ENCODE results near the gene WDPCP.
"Not testable (repeated sequence)": the region's sequence is repeated elsewhere in the genome, so short reads cannot be mapped to it uniquely, and the experiment has no call there.

The WDPCP gene

GRCh38 chr2:63588385-63589147, at the start of gene WDPCP, which contains the start of gene MDH1:
TSS of gene WDPCP (minus strand) at chr2:63588477. CDS start at chr2:63588271, 206 bp downstream.
TSS of gene MDH1 (plus strand) at chr2:63588963. CDS start at chr2:63589044, 81 bp downstream.
- peak; percentile 79 to 81 for DNase-seq (ENCODE audit: low read depth in 1 of 2, low spot score in 1 of 2)

GRCh38 chr2:63632382-63632781, 44.1 kb upstream of the WDPCP start:
- DNase-seq (ENCODE audit: low read depth in 1 of 2, low spot score in 1 of 2), result no peak

- DNase-seq (ENCODE audit: low read depth in 1 of 2, low spot score in 1 of 2), result no peak
Observed at GRCh38 chr2:63631501-63631900, 43.2 kb upstream of the WDPCP start.

- no peak for DNase-seq (ENCODE audit: low read depth in 1 of 2, low spot score in 1 of 2)
Observed at GRCh38 chr2:63628403-63628942, 40.2 kb upstream of the WDPCP start.

- no peak for DNase-seq (ENCODE audit: low read depth in 1 of 2, low spot score in 1 of 2)
Observed at GRCh38 chr2:63627866-63628265, 39.6 kb upstream of the WDPCP start.

GRCh38 chr2:63623763-63624162, 35.5 kb upstream of the WDPCP start:
- not testable (repeated sequence) for DNase-seq (ENCODE audit: low read depth in 1 of 2, low spot score in 1 of 2)

GRCh38 chr2:63622751-63623150, 34.5 kb upstream of the WDPCP start:
- DNase-seq (ENCODE audit: low read depth in 1 of 2, low spot score in 1 of 2), result no peak

- DNase-seq (ENCODE audit: low read depth in 1 of 2, low spot score in 1 of 2), result no peak
Observed at GRCh38 chr2:63619328-63619727, 31.1 kb upstream of the WDPCP start.

GRCh38 chr2:63617366-63617765, 29.1 kb upstream of the WDPCP start:
- DNase-seq (ENCODE audit: low read depth in 1 of 2, low spot score in 1 of 2), result no peak

- DNase-seq (ENCODE audit: low read depth in 1 of 2, low spot score in 1 of 2), result no peak
Observed at GRCh38 chr2:63614983-63615945, 27.0 kb upstream of the WDPCP start.

- DNase-seq (ENCODE audit: low read depth in 1 of 2, low spot score in 1 of 2), result no peak
Observed at GRCh38 chr2:63614448-63614968, 26.2 kb upstream of the WDPCP start.

- DNase-seq (ENCODE audit: low read depth in 1 of 2, low spot score in 1 of 2), result no peak
Observed at GRCh38 chr2:63613391-63613901, 25.2 kb upstream of the WDPCP start.

- DNase-seq (ENCODE audit: low read depth in 1 of 2, low spot score in 1 of 2), result no peak
Observed at GRCh38 chr2:63610525-63610924, 22.2 kb upstream of the WDPCP start.

GRCh38 chr2:63608865-63609264, 20.6 kb upstream of the WDPCP start:
- not testable (repeated sequence) for DNase-seq (ENCODE audit: low read depth in 1 of 2, low spot score in 1 of 2)

- DNase-seq (ENCODE audit: low read depth in 1 of 2, low spot score in 1 of 2), result no peak
Observed at GRCh38 chr2:63604666-63605065, 16.4 kb upstream of the WDPCP start.

GRCh38 chr2:63600881-63601460, 12.7 kb upstream of the WDPCP start:
- no peak for DNase-seq (ENCODE audit: low read depth in 1 of 2, low spot score in 1 of 2)

GRCh38 chr2:63598981-63599380, 10.7 kb upstream of the WDPCP start:
- DNase-seq (ENCODE audit: low read depth in 1 of 2, low spot score in 1 of 2), result no peak

GRCh38 chr2:63596401-63596883, 8.2 kb upstream of the WDPCP start:
- DNase-seq (ENCODE audit: low read depth in 1 of 2, low spot score in 1 of 2), result no peak

- no peak for DNase-seq (ENCODE audit: low read depth in 1 of 2, low spot score in 1 of 2)
Observed at GRCh38 chr2:63594660-63595059, 6.4 kb upstream of the WDPCP start.

GRCh38 chr2:63591566-63592175, 3.4 kb upstream of the WDPCP start:
- DNase-seq (ENCODE audit: low read depth in 1 of 2, low spot score in 1 of 2), result no peak

Data from stimulated activated CD4-positive, alpha-beta T cell treated with anti-CD3 and anti-CD28 coated beads, Interleukin-15, amount 100 ng/mL, for 1 hour (primary cell).